Activated CD8-positive, alpha-beta memory T cell treated with anti-CD3 and anti-CD28 coated beads, Interleukin-2, amount 50 U/mL, for 24 hours (primary cell): Measurements from ENCODE around the gene PIWIL4.
"Not testable (repeated sequence)": the region's sequence is repeated elsewhere in the genome, so short reads cannot be mapped to it uniquely, and the experiment has no call there.

Experiments used
- DNase-seq: peaks from one replicate; pipeline ENCODE4 v3.0.0-alpha.2; 2020; ENCODE audit errors: extremely low read depth

Gene PIWIL4

GRCh38 chr11:94584978-94585377 lies 17.8 kb downstream of the PIWIL4 start:
- DNase-seq = no peak

- DNase-seq = no peak
These were observed 18.2 kb downstream of the PIWIL4 start for GRCh38 chr11:94585399-94585798.

- DNase-seq = no peak
These were observed 19.4 kb downstream of the PIWIL4 start for GRCh38 chr11:94586546-94586945.

- DNase-seq = no peak
These were observed 19.8 kb downstream of the PIWIL4 start for GRCh38 chr11:94586978-94587377.

- DNase-seq = no peak
These were observed 21.3 kb downstream of the PIWIL4 start for GRCh38 chr11:94588366-94588942.

GRCh38 chr11:94590352-94591041 lies 23.3 kb downstream of the PIWIL4 start:
- no peak for DNase-seq

- DNase-seq = no peak
These were observed 25.9 kb downstream of the PIWIL4 start for GRCh38 chr11:94593030-94593429.

- DNase-seq = no peak
These were observed 27.9 kb downstream of the PIWIL4 start for GRCh38 chr11:94595076-94595475.

- DNase-seq = no peak
These were observed 30.7 kb downstream of the PIWIL4 start for GRCh38 chr11:94597896-94598295.

GRCh38 chr11:94599510-94599909 lies 32.3 kb downstream of the PIWIL4 start:
- no peak for DNase-seq

GRCh38 chr11:94602430-94603372 lies 35.5 kb downstream of the PIWIL4 start:
- DNase-seq = no peak

- DNase-seq = no peak
These were observed 36.4 kb downstream of the PIWIL4 start for GRCh38 chr11:94603587-94603986.

- no peak for DNase-seq
These were observed 37.3 kb downstream of the PIWIL4 start for GRCh38 chr11:94604482-94604881.

GRCh38 chr11:94613120-94613519 lies 46.0 kb downstream of the PIWIL4 start:
- no peak for DNase-seq

- no peak for DNase-seq
These were observed 56.1 kb downstream of the PIWIL4 start for GRCh38 chr11:94623120-94623735.

- not testable (repeated sequence) for DNase-seq
These were observed 58.3 kb downstream of the PIWIL4 start for GRCh38 chr11:94625422-94625821.

- DNase-seq = not testable (repeated sequence)
These were observed 59.9 kb downstream of the PIWIL4 start for GRCh38 chr11:94627003-94627560.

- DNase-seq = no peak
These were observed 62.6 kb downstream of the PIWIL4 start for GRCh38 chr11:94629741-94630140.

- DNase-seq = no peak
These were observed 63.1 kb downstream of the PIWIL4 start for GRCh38 chr11:94630221-94630620.

- no peak for DNase-seq
These were observed 65.2 kb downstream of the PIWIL4 start for GRCh38 chr11:94632356-94632755.

- no peak for DNase-seq
These were observed 67.9 kb downstream of the PIWIL4 start for GRCh38 chr11:94635072-94635471.
